Stimulated activated CD4-positive, alpha-beta T cell treated with anti-CD3 and anti-CD28 coated beads, Interleukin-1b, Interleukin-23, amount 100 ng/mL, for 1 hour (primary cell): Measurements from ENCODE around the gene NNMT.

Experiments
- DNase-seq, 2 donors: peaks; one replicate each; pipeline ENCODE4 v3.0.0-alpha.2; 2020; ENCODE audit warnings: low read depth in 2 of 2

The NNMT gene

GRCh38 chr11:114263513-114264170, 32.6 kb upstream of the NNMT start:
- no peak for DNase-seq

- DNase-seq = no peak
Observed at GRCh38 chr11:114264381-114264780, 31.8 kb upstream of the NNMT start.

- no peak for DNase-seq
Observed at GRCh38 chr11:114265122-114265878, 30.9 kb upstream of the NNMT start.

GRCh38 chr11:114269498-114269897, 26.7 kb upstream of the NNMT start:
- DNase-seq = no peak

GRCh38 chr11:114270531-114271270, 25.5 kb upstream of the NNMT start:
- no peak for DNase-seq

GRCh38 chr11:114271316-114271715, 24.9 kb upstream of the NNMT start:
- no peak for DNase-seq

GRCh38 chr11:114272311-114272710, 23.9 kb upstream of the NNMT start:
- no peak for DNase-seq

GRCh38 chr11:114273071-114273470, 23.1 kb upstream of the NNMT start:
- DNase-seq = no peak

GRCh38 chr11:114273890-114274635, 22.1 kb upstream of the NNMT start:
- DNase-seq = no peak

GRCh38 chr11:114274637-114275036, 21.6 kb upstream of the NNMT start:
- no peak for DNase-seq

- no peak for DNase-seq
Observed at GRCh38 chr11:114275280-114275679, 20.9 kb upstream of the NNMT start.

GRCh38 chr11:114276077-114276476, 20.1 kb upstream of the NNMT start:
- no peak for DNase-seq

- DNase-seq = no peak
Observed at GRCh38 chr11:114277637-114278341, 18.4 kb upstream of the NNMT start.

GRCh38 chr11:114278342-114279065, 17.7 kb upstream of the NNMT start:
- no peak for DNase-seq

GRCh38 chr11:114279792-114280546, 16.2 kb upstream of the NNMT start:
- no peak for DNase-seq

- no peak for DNase-seq
Observed at GRCh38 chr11:114280696-114281095, 15.5 kb upstream of the NNMT start.

GRCh38 chr11:114281388-114281956, 14.7 kb upstream of the NNMT start:
- DNase-seq = no peak

- DNase-seq = no peak
Observed at GRCh38 chr11:114282488-114282887, 13.7 kb upstream of the NNMT start.

- no peak for DNase-seq
Observed at GRCh38 chr11:114283422-114283821, 12.8 kb upstream of the NNMT start.

GRCh38 chr11:114284021-114284420, 12.2 kb upstream of the NNMT start:
- DNase-seq = no peak
